ENCODE data around the gene R3HDML. TPM values are rescaled to one million over a fixed set of nuclear protein-coding genes. Genes with fewer than 3 reads are reported as not detected.

The R3HDML gene
- total and polyA plus RNA-seq, 2 donors = not detected

- DNase-seq (ENCODE audit: extremely low spot score) = no peak
- H3K4me1 ChIP-seq (ENCODE audit: insufficient read depth) = no peaks in the 10 kb centered on the region
- H3K27ac ChIP-seq (ENCODE audit: low read depth) = no peak overlapping the region
- no peak overlapping the region for H3K4me3 ChIP-seq (ENCODE audit: low read depth, low read length)
- 70% methylated on average over 9 of the region's 9 CpGs for WGBS
- H3K36me3 ChIP-seq (ENCODE audit: insufficient read depth) = no peaks in the 10 kb centered on the region
Measured at GRCh38 chr20:44393608-44394451, 57.0 kb downstream of the R3HDML start.

GRCh38 chr20:44394452-44394701 is 57.5 kb downstream of the R3HDML start:
- 69% methylated on average over 2 of the region's 2 CpGs for WGBS
- DNase-seq (ENCODE audit: extremely low spot score) = no peak
- H3K4me3 ChIP-seq (ENCODE audit: low read depth, low read length) = no peak overlapping the region
- no peaks in the 10 kb centered on the region for H3K4me1 ChIP-seq (ENCODE audit: insufficient read depth)
- H3K27ac ChIP-seq (ENCODE audit: low read depth) = no peak overlapping the region
- H3K36me3 ChIP-seq (ENCODE audit: insufficient read depth) = no peaks in the 10 kb centered on the region

- WGBS = 72% methylated on average over 15 of the region's 15 CpGs
- Histone ChIP-seq H3K27ac (ENCODE audit: low read depth) (no peak overlapping the region), H3K4me3 (ENCODE audit: low read depth, low read length) (no peak overlapping the region), H3K36me3 (ENCODE audit: insufficient read depth) (no peaks in the 10 kb centered on the region), H3K4me1 (ENCODE audit: insufficient read depth) (no peaks in the 10 kb centered on the region)
- DNase-seq (ENCODE audit: extremely low spot score) = no peak
Measured at GRCh38 chr20:44394702-44395460, 58.0 kb downstream of the R3HDML start.

- H3K4me3 ChIP-seq (ENCODE audit: low read depth, low read length) = no peak overlapping the region
- no peak overlapping the region for H3K27ac ChIP-seq (ENCODE audit: low read depth)
- H3K4me1 ChIP-seq (ENCODE audit: insufficient read depth) = no peaks in the 10 kb centered on the region
- WGBS = 70% methylated on average over 11 of the region's 11 CpGs
- no peak for DNase-seq (ENCODE audit: extremely low spot score)
- no peaks in the 10 kb centered on the region for H3K36me3 ChIP-seq (ENCODE audit: insufficient read depth)
Measured at GRCh38 chr20:44395461-44396340, 58.9 kb downstream of the R3HDML start.

- no peak overlapping the region for H3K27ac ChIP-seq (ENCODE audit: low read depth)
- H3K4me3 ChIP-seq (ENCODE audit: low read depth, low read length) = no peak overlapping the region
- no peaks in the 10 kb centered on the region for H3K4me1 ChIP-seq (ENCODE audit: insufficient read depth)
- 54% methylated on average over 8 of the region's 8 CpGs for WGBS
- H3K36me3 ChIP-seq (ENCODE audit: insufficient read depth) = no peaks in the 10 kb centered on the region
- DNase-seq (ENCODE audit: extremely low spot score) = no peak
Measured at GRCh38 chr20:44396369-44397130, 59.7 kb downstream of the R3HDML start.

GRCh38 chr20:44398335-44398734 is 61.5 kb downstream of the R3HDML start:
- Histone ChIP-seq H3K4me3 (ENCODE audit: low read depth, low read length) (no peak overlapping the region), H3K27ac (ENCODE audit: low read depth) (no peak overlapping the region), H3K36me3 (ENCODE audit: insufficient read depth) (no peaks in the 10 kb centered on the region), H3K4me1 (ENCODE audit: insufficient read depth) (no peaks in the 10 kb centered on the region)
- WGBS = 54% methylated on average over 2 of the region's 2 CpGs
- DNase-seq (ENCODE audit: extremely low spot score) = no peak

- WGBS = 74% methylated on average over 3 of the region's 3 CpGs
- no peaks in the 10 kb centered on the region for H3K36me3 ChIP-seq (ENCODE audit: insufficient read depth)
- H3K4me1 ChIP-seq (ENCODE audit: insufficient read depth) = no peaks in the 10 kb centered on the region
- DNase-seq (ENCODE audit: extremely low spot score) = no peak
- H3K27ac ChIP-seq (ENCODE audit: low read depth) = no peak overlapping the region
- H3K4me3 ChIP-seq (ENCODE audit: low read depth, low read length) = no peak overlapping the region
Measured at GRCh38 chr20:44399446-44399845, 62.6 kb downstream of the R3HDML start.

GRCh38 chr20:44400671-44400969 is 63.8 kb downstream of the R3HDML start:
- no peaks in the 10 kb centered on the region for H3K36me3 ChIP-seq (ENCODE audit: insufficient read depth)
- H3K4me3 ChIP-seq (ENCODE audit: low read depth, low read length) = no peak overlapping the region
- no peaks in the 10 kb centered on the region for H3K4me1 ChIP-seq (ENCODE audit: insufficient read depth)
- no peak for DNase-seq (ENCODE audit: extremely low spot score)
- 76% methylated on average over 5 of the region's 5 CpGs for WGBS
- H3K27ac ChIP-seq (ENCODE audit: low read depth) = no peak overlapping the region

Small RNAs within 50 kb of the gene (small RNA-seq; reads per million reads assigned to genes)
- not detected for gene RF00019

Other genes with a start within 250 kb of the R3HDML start
- 40.5 TPM for gene JPH2, start 149.9 kb upstream of the R3HDML start, total RNA-seq
- 83.5 TPM for gene JPH2, start 149.9 kb upstream of the R3HDML start, polyA plus RNA-seq
- 32.7 TPM for gene OSER1, start 126.3 kb upstream of the R3HDML start, total RNA-seq
- gene OSER1, start 126.3 kb upstream of the R3HDML start, polyA plus RNA-seq = 35.8 TPM
- gene GDAP1L1, start 89.7 kb upstream of the R3HDML start, total RNA-seq = 0.90 TPM
- 0.29 TPM for gene GDAP1L1, start 89.7 kb upstream of the R3HDML start, polyA plus RNA-seq
- 7.8 TPM for gene FITM2, start 25.8 kb upstream of the R3HDML start, total RNA-seq
- 8.0 TPM for gene FITM2, start 25.8 kb upstream of the R3HDML start, polyA plus RNA-seq
- not detected for gene HNF4A, start 18.7 kb downstream of the R3HDML start, total RNA-seq
- gene HNF4A, start 18.7 kb downstream of the R3HDML start, polyA plus RNA-seq = 0.09 TPM
- 7.6 TPM for gene TTPAL, start 138.8 kb downstream of the R3HDML start, total RNA-seq
- 3.9 TPM for gene TTPAL, start 138.8 kb downstream of the R3HDML start, polyA plus RNA-seq
- 73.9 TPM for gene SERINC3, start 185.0 kb downstream of the R3HDML start, total RNA-seq
- gene SERINC3, start 185.0 kb downstream of the R3HDML start, polyA plus RNA-seq = 93.4 TPM
- gene PKIG, start 245.5 kb downstream of the R3HDML start, total RNA-seq = 65.1 TPM
- gene PKIG, start 245.5 kb downstream of the R3HDML start, polyA plus RNA-seq = 277 TPM